ENCODE results near the gene AUTS2. TPM values are rescaled to one million over a fixed set of nuclear protein-coding genes. Genes with fewer than 3 reads are reported as not detected.

Gene AUTS2
- total and polyA plus RNA-seq, 2 of the 8 experiments (the other 6 are each of a cell fraction or from before 2014, with no cell fraction given), result 25.9 to 101 TPM

DNA sequence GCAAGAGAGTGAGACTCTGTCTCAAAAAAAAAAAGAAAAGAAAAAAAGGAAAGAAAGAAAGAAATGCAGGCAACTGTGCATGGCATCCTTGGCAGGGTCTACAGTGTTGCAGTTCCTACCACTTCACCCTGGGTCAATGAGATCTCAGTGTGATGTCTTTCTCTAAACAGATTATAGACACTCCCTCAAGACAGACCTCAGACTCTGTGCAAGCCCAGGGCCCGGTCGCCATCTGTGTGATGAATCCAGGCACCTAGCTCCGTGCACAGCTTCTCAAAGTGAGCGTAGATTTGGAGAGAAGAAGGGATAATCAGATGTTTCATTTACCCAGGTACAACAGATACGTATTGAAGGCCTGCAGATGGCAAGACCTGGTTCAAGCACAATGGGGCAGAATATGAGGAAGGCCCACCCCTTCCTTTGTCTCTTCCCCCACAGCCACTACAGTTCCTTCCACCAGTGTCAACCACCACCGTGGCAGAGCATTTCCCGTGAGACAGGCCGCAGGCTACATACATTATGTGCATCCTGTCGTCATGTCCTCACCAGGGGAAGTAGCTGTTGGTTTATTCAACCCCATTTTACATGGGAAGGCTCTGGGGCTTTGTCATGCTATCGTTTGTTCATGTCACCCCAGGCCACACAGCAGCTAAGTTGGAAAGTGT lies 1062.0 kb downstream of the AUTS2 start:
- Histone ChIP-seq H2BK20ac (ENCODE audit: low read length) (no peak overlapping the region; the same call in 1 of the 2 replicates), H2BK5ac (ENCODE audit: low read depth, low read length) (no peak overlapping the region), H4K91ac (replicated peaks; ENCODE audit: insufficient read length, low read length) (no peak overlapping the region), H3K4ac (replicated peaks; ENCODE audit: insufficient read length, low read depth, low read length) (no peak overlapping the region), H3K4me2 (ENCODE audit: insufficient read depth in 1 of 2, low read depth in 2 of 2, low read length in 2 of 2) (no peak overlapping the region), H4K5ac (ENCODE audit: insufficient read length, low read depth, low read length) (no peak overlapping the region), H3K9me3 (ENCODE audit: insufficient read depth in 2 of 2, low read depth in 1 of 2, low read length in 1 of 2) (no peaks in the 10 kb centered on the region), H3K4me3 (ENCODE audit: extremely low read depth in 1 of 4, insufficient read depth in 2 of 4, low read depth in 3 of 4, low read length in 4 of 4) (no peak overlapping the region), H3K14ac (ENCODE audit: insufficient read length) (no peak overlapping the region), H3K79me2 (ENCODE audit: control insufficient read depth in 1 of 2, insufficient read depth in 2 of 2, low read length in 2 of 2) (no peaks in the 10 kb centered on the region), H2AK5ac (ENCODE audit: low read depth, low read length) (0 out of 2 replicates have a peak overlapping the region, but pooled peaks have one; percentile 26), H4K8ac (ENCODE audit: extremely low read depth, insufficient read depth, low read length) (no peak overlapping the region), H3K36me3 (ENCODE audit: control insufficient read depth in 2 of 4, insufficient read depth in 4 of 4, low read length in 3 of 4) (no peaks in the 10 kb centered on the region), H3K56ac (replicated peaks; ENCODE audit: insufficient read length, low read depth, low read length) (no peak overlapping the region), H2AFZ (ENCODE audit: low read length) (no peak overlapping the region), H4K20me1 (replicated peaks in 1 of 2; ENCODE audit: control insufficient read depth in 1 of 2, insufficient read depth in 2 of 2, low read length in 2 of 2) (no peaks in the 10 kb centered on the region), H3K4me1 (replicated peaks in 1 of 4; ENCODE audit: control insufficient read depth in 3 of 4, insufficient read depth in 4 of 4, low read length in 3 of 4) (peaks cover 2 to 10% (median 8%) of the 10 kb centered on the region in 4 experiments; a peak in 6 of 7 replicates), H3K27ac (ENCODE audit: low read depth, low read length) (no peak overlapping the region), H2BK120ac (replicated peaks; ENCODE audit: low read depth, low read length) (no peak overlapping the region), H3K79me1 (ENCODE audit: low read depth, low read length) (peaks cover 2% of the 10 kb centered on the region; the same call in 1 of the 2 replicates), H3K9ac (replicated peaks in 1 of 4; ENCODE audit: extremely low read depth in 1 of 4, low read depth in 3 of 4, low read length in 3 of 4) (no peak overlapping the region), H2BK12ac (ENCODE audit: low read depth, low read length) (0 out of 2 replicates have a peak overlapping the region, but pooled peaks have one; percentile 10), H3K23ac (ENCODE audit: insufficient read length) (no peak overlapping the region), H3K27me3 (replicated peaks in 1 of 4; ENCODE audit: control insufficient read depth in 3 of 4, extremely low read depth in 1 of 4, insufficient read depth in 3 of 4, low read length in 3 of 4) (no peaks in the 10 kb centered on the region), H3K18ac (ENCODE audit: extremely low read depth, low read length) (no peak overlapping the region), H3K23me2 (ENCODE audit: low read depth, low read length) (no peaks in the 10 kb centered on the region), H2BK15ac (ENCODE audit: low read length) (peak overlapping the region; percentile 73)
- ChIA-PET POLR2A (ENCODE audit: partially characterized antibody) (no interaction called here), CTCF (ENCODE audit: partially characterized antibody) (interaction anchor here (1.1 to 1.5 kb wide), 2 partner anchors 13 to 75 kb away, joined by 4 to 5 read pairs; no protein-coding TSS in a partner anchor)
- DNase-seq (ENCODE audit: low read depth in 1 of 2, low spot score in 2 of 2) (no peak), FAIRE-seq (no peak)
- WGBS, 2 experiments (ENCODE audit: extremely low coverage in 1 of 2, insufficient coverage in 1 of 2, insufficient read length in 1 of 2, insufficient replicate concordance in 2 of 2, low coverage in 1 of 2, low lambda C conversion rate in 2 of 2, missing lambda C conversion rate in 1 of 2), result 85% methylated on average over 10 of the region's 10 CpGs; no CpG with 5 or more reads in 1 of the 2 experiments
- TF ChIP-seq RAD21 (IDR thresholded peaks at IDR 0.05 in 1 of 2, conservative IDR thresholded peaks at IDR 0.05 in 1 of 2; ENCODE audit: low read depth in 2 of 2, low read length in 2 of 2), result no peak
- TF ChIP-seq NRF1 (IDR thresholded peaks at IDR 0.05; ENCODE audit: low read depth, low read length), result no peak
- no peak for TF ChIP-seq SIX5 (IDR thresholded peaks at IDR 0.05; ENCODE audit: low read depth, low read length)
- no peak for TF ChIP-seq CHD2 (IDR thresholded peaks at IDR 0.05; ENCODE audit: low read length)
- TF ChIP-seq POU5F1 (IDR thresholded peaks at IDR 0.05; ENCODE audit: low read depth, low read length), result no peak
- TF ChIP-seq SIN3A (conservative IDR thresholded peaks at IDR 0.05 in 1 of 2, IDR thresholded peaks at IDR 0.05 in 1 of 2; ENCODE audit: low read depth in 1 of 2, low read length in 2 of 2), result no peak
- no peak for TF ChIP-seq MAX (IDR thresholded peaks at IDR 0.05)
- TF ChIP-seq CTBP2 (IDR thresholded peaks at IDR 0.05; ENCODE audit: borderline replicate concordance, insufficient read depth, insufficient read length, low read length), result no peak
- TF ChIP-seq CTCF (IDR thresholded peaks at IDR 0.05; ENCODE audit: control extremely low read depth in 1 of 3, insufficient read depth in 1 of 3, low read depth in 1 of 3, low read length in 3 of 3), result no peak
